Uterus (tissue), 4 donors: ENCODE results near the gene SPRY4. TPM values are rescaled to one million over a fixed set of nuclear protein-coding genes. Genes with fewer than 3 reads are reported as not detected.
"Not testable (repeated sequence)": the region's sequence is repeated elsewhere in the genome, so short reads cannot be mapped to it uniquely, and the experiment has no call there.

ENCODE experiments used
- DNase-seq, 2 donors: peaks; one replicate each; pipeline ENCODE4 v3.0.0-alpha.2; 2019 to 2020
- H3K27ac ChIP-seq, 2 donors: fragments of 200-600 bp; sonication (generic); 1 replicate in 1 of 2; 2 replicates in 1 of 2; pipeline ENCODE4 v1.5.1; 2016 to 2018
- H3K27me3 ChIP-seq, 2 donors: fragments of 200-600 bp; sonication (generic); one replicate each; pipeline ENCODE4 v1.5.1; 2018 to 2019; ENCODE audit warnings: control low read depth in 1 of 2
- H3K36me3 ChIP-seq, 2 donors: fragments of 200-600 bp; sonication (generic); one replicate each; pipeline ENCODE4 v1.5.1; 2019; ENCODE audit warnings: control low read depth in 1 of 2
- H3K4me1 ChIP-seq, 2 donors: fragments of 200-600 bp; sonication (generic); one replicate each; pipeline ENCODE4 v1.5.1; 2018 to 2019; ENCODE audit warnings: control low read depth in 1 of 2
- H3K4me3 ChIP-seq, 2 donors: fragments of 200-600 bp; sonication (generic); 1 replicate in 1 of 2; 2 replicates in 1 of 2; pipeline ENCODE4 v1.5.1; 2018 to 2019; ENCODE audit warnings: mild to moderate bottlenecking in 1 of 2
- H3K9me3 ChIP-seq, 2 donors: fragments of 200-600 bp; sonication (generic); one replicate each; pipeline ENCODE4 v1.5.1; 2019; ENCODE audit warnings: control low read depth in 1 of 2
- POLR2A ChIP-seq, 2 donors: fragments of 450-650 bp; IDR thresholded peaks; one replicate each; pipeline ENCODE4 v1.6.1; 2016; ENCODE audit warnings: antibody characterized with exemption in 2 of 2, mild to moderate bottlenecking in 1 of 2, moderate library complexity in 1 of 2
- intact Hi-C: fragments of 100-400 bp; cut with DNase I; formaldehyde crosslinking; loops from one replicate; pipeline ENCODE4 v1.15.1; 2023; ENCODE audit warnings: low total_unique reads
- total RNA-seq, 4 donors: library from RNA; depleted of rRNA in 3 of 4; stranded (reverse); fragments of >200 nt in 3 of 4; gene quantifications; one replicate each; pipeline versions ENCODE4 v1.1.0 to v1.2.4, GENCODE V29; 2014 to 2023
- TF ChIP-seq, protein P1 (sequence below), 4 experiments: fragments of 200-600 bp in 2 of 4; fragments of 450-650 bp in 2 of 4; sonication (generic) in 2 of 4; IDR thresholded peaks; one replicate each; pipeline ENCODE4 v1.5.1; 2016 to 2019; ENCODE audit warnings: antibody characterized with exemption in 4 of 4, mild to moderate bottlenecking in 2 of 4, moderate library complexity in 1 of 4
- donor health status: DM: yes; HTN: yes; CAD: no.

The SPRY4 gene
- total RNA-seq, 4 donors from 2014 or later, result 3.1 to 14.3 (median 12.1) TPM

DNA sequence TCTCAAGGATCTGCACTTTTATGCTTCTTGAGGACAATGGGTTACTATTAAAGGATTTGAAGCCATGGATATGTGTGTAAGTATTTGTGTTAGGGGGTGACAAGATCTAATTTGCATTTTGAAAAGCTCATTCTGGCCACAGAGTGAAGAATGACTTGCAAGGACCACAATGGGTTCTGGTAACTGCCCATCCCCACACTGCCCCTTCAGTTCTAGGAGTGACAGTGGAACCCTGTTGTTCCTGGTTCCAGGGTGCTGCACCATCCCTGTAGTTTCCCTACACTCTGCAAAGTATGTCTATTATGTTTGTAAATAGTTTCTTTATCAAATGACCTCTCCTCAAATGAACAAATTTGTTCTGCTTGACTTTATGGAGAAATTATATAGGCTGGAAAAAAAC lies 9.7 kb upstream of the SPRY4 start:
- TF ChIP-seq POLR2A (IDR thresholded peaks at IDR 0.05), result no peak
- TF ChIP-seq, protein P1, sequence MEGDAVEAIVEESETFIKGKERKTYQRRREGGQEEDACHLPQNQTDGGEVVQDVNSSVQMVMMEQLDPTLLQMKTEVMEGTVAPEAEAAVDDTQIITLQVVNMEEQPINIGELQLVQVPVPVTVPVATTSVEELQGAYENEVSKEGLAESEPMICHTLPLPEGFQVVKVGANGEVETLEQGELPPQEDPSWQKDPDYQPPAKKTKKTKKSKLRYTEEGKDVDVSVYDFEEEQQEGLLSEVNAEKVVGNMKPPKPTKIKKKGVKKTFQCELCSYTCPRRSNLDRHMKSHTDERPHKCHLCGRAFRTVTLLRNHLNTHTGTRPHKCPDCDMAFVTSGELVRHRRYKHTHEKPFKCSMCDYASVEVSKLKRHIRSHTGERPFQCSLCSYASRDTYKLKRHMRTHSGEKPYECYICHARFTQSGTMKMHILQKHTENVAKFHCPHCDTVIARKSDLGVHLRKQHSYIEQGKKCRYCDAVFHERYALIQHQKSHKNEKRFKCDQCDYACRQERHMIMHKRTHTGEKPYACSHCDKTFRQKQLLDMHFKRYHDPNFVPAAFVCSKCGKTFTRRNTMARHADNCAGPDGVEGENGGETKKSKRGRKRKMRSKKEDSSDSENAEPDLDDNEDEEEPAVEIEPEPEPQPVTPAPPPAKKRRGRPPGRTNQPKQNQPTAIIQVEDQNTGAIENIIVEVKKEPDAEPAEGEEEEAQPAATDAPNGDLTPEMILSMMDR (IDR thresholded peaks at IDR 0.05), result no peak
- no peaks in the 10 kb centered on the region for H3K4me1 ChIP-seq
- H3K9me3 ChIP-seq, result no peaks in the 10 kb centered on the region
- no peak for DNase-seq
- no peaks in the 10 kb centered on the region for H3K27me3 ChIP-seq
- H3K36me3 ChIP-seq, result no peaks in the 10 kb centered on the region
- intact Hi-C loops, result no loop called here
- no peak overlapping the region for H3K27ac ChIP-seq
- H3K4me3 ChIP-seq, result no peak overlapping the region

DNA sequence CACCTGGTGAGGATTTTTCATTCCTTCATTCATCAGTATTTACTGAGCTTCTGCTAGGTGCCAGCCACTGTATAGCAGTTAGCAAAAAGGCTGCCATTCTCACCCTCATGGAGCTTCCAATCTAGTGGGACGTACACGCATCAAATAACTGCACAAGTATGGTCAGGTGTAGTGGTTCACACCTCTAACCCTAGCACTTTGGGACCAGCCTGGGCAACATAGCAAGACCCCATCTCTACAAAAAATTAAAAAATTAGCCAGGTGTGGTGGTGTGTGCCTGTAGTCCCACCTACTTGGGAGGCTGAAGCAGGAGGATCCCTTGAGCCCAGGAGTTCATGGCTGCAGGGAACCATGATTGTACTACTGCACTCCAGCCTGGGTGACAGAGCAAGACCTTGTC lies 8.9 kb upstream of the SPRY4 start:
- H3K27ac ChIP-seq, H3K9me3 ChIP-seq, intact Hi-C loops, H3K4me1 ChIP-seq, DNase-seq, H3K4me3 ChIP-seq, H3K27me3 ChIP-seq, H3K36me3 ChIP-seq: not testable (repeated sequence)

DNA sequence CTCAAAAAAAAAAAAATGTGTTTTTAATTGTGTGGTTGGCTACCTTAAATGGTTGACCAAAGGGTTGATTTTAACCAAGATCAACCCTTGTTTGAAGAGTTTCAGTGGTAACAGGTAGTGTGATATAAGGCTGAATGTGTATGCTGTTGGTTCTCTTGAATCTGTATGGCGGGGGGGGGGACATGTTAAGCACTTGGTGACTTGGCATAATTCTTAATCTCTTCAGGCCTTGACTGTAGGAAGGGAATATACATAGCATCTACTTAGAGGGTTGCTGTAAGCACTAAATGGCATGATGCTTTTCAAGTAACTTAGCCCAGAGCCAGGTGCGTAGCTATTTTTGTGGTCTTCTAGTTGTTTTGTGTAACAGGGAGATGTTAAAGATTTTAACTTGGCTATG lies 5.6 kb upstream of the SPRY4 start:
- Histone ChIP-seq H3K4me3 (no peak overlapping the region), H3K9me3 (no peaks in the 10 kb centered on the region), H3K4me1 (peaks cover 0 to 2% of the 10 kb centered on the region in 2 donors), H3K36me3 (no peaks in the 10 kb centered on the region), H3K27ac (no peak overlapping the region), H3K27me3 (no peaks in the 10 kb centered on the region)
- intact Hi-C loops, result no loop called here
- no peak for TF ChIP-seq POLR2A (IDR thresholded peaks at IDR 0.05)
- TF ChIP-seq, protein P1 (IDR thresholded peaks at IDR 0.05), result no peak
- DNase-seq, result no peak

DNA sequence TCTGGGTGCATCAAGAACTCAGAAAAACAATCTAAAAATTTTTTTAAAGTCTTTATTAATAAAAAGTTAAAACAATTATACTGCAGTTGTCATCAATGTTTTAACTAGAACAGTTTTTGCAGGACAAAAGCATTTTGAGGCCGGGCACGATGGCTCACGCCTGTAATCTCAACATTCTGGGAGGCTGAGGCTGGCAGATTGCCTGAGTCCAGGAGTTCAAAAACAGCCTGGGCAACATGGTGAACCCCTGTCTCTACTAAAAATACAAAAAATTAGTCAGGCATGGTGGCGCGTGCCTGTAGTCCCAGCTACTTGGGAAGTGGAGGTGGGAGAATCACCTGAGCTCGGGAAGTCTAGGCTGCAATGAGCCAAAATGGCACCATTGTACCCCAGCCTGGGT lies 5.2 kb upstream of the SPRY4 start:
- no peaks in the 10 kb centered on the region for H3K36me3 ChIP-seq
- H3K27ac ChIP-seq, result no peak overlapping the region
- no peak overlapping the region for H3K4me3 ChIP-seq
- no peaks in the 10 kb centered on the region for H3K9me3 ChIP-seq
- no peak for DNase-seq
- intact Hi-C loops, result no loop called here
- H3K4me1 ChIP-seq, result peaks cover 0 to 5% of the 10 kb centered on the region in 2 donors
- no peaks in the 10 kb centered on the region for H3K27me3 ChIP-seq
- TF ChIP-seq POLR2A (IDR thresholded peaks at IDR 0.05), result no peak
- TF ChIP-seq, protein P1 (IDR thresholded peaks at IDR 0.05), result no peak

DNA sequence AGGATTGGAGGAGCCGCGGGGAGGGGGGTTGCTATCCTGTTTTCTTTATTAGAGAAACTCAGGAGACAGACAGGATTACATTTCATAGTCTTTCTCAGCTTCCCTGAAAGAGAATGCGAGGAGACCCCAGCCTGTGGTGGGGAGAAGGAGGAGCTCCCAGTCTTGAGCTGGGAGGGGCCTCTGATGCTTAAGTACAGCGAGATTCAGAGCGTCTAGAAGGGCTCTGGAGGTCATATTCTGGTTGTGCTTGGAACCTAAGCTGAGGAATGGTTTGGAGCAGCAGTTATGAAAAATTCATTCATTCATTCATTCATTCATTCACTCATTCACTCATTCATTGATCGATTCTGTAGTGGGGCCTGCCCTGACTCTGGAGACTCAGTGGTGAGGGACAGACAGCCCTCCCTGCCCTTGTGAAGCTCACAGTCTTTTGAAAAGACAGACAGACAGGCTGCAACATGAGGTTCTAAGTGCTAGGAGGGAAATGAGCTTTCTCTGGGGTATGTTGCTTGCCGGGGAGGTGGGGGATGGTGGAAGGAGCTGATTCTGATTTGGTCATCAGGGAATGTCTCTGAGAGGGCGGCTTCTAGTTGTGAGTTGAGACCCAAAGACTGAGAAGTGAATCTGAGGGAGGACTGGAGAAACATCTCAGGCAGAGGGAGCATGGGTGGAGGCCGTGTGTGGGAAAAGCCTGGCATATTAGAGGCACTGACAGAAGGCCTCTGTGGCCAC lies 2.5 kb upstream of the SPRY4 start:
- no peak overlapping the region for H3K27ac ChIP-seq
- intact Hi-C loops, result no loop called here
- no peak for DNase-seq
- H3K4me3 ChIP-seq, result no peak overlapping the region
- H3K4me1 ChIP-seq, result peaks cover 0 to 5% of the 10 kb centered on the region in 2 donors
- H3K36me3 ChIP-seq, result no peaks in the 10 kb centered on the region
- no peaks in the 10 kb centered on the region for H3K27me3 ChIP-seq
- no peak for TF ChIP-seq POLR2A (IDR thresholded peaks at IDR 0.05)
- TF ChIP-seq, protein P1 (IDR thresholded peaks at IDR 0.05), result no peak
- no peaks in the 10 kb centered on the region for H3K9me3 ChIP-seq
